Gastrocnemius medialis (tissue), 4 donors: ENCODE results near the gene CD58. TPM values are rescaled to one million over a fixed set of nuclear protein-coding genes. Genes with fewer than 3 reads are reported as not detected.

ENCODE experiments used
- ATAC-seq, 2 donors: fragments of 150-250 bp; one replicate each; pipeline ENCODE4 v1.9.1; 2016
- DNase-seq, 2 donors: peaks; one replicate each; pipeline ENCODE4 v3.0.0-alpha.2; 2019
- H3K27ac ChIP-seq, 4 donors: fragments of 200-600 bp; sonication (generic); 1 replicate in 1 of 4; 2 replicates in 3 of 4; pipeline ENCODE4 v1.5.1; 2016 to 2018; ENCODE audit warnings: mild to moderate bottlenecking in 2 of 4, moderate library complexity in 1 of 4
- H3K27me3 ChIP-seq, 3 donors: fragments of 200-600 bp; sonication (generic) in 2 of 3; 1 replicate in 1 of 3; 2 replicates in 2 of 3; pipeline versions ENCODE4 v1.5.1 to v1.6.0; 2016 to 2019; ENCODE audit warnings: mild to moderate bottlenecking in 1 of 3, moderate library complexity in 1 of 3
- H3K36me3 ChIP-seq, 2 donors: fragments of 200-600 bp; sonication (generic) in 1 of 2; one replicate each; pipeline ENCODE4 v1.5.1; 2017 to 2018
- H3K4me1 ChIP-seq, 2 donors: fragments of 200-600 bp; sonication (generic) in 1 of 2; one replicate each; pipeline ENCODE4 v1.5.1; 2016 to 2017; ENCODE audit warnings: mild to moderate bottlenecking in 2 of 2
- H3K4me3 ChIP-seq, 4 donors: fragments of 200-600 bp; sonication (generic) in 3 of 4; 1 replicate in 1 of 4; 2 replicates in 3 of 4; pipeline ENCODE4 v1.5.1; 2016 to 2019; ENCODE audit warnings: mild to moderate bottlenecking in 2 of 4
- H3K9me3 ChIP-seq, 3 donors: fragments of 200-600 bp; sonication (generic) in 2 of 3; 1 replicate in 1 of 3; 2 replicates in 2 of 3; pipeline ENCODE4 v1.5.1; 2016 to 2019
- POLR2A ChIP-seq, 2 donors: fragments of 450-650 bp; IDR thresholded peaks; one replicate each; pipeline ENCODE4 v1.6.1; 2017; ENCODE audit warnings: antibody characterized with exemption in 2 of 2, mild to moderate bottlenecking in 2 of 2, moderate library complexity in 2 of 2
- in situ Hi-C, 4 donors: fragments of 200-750 bp; cut with MboI; loops; one replicate each; pipeline versions ENCODE4 v1.15.0 to v1.8.0; 2017; ENCODE audit warnings: low sequenced_read_pairs in 4 of 4
- intact Hi-C: fragments of 100-400 bp; cut with DNase I; formaldehyde crosslinking; loops from one replicate; pipeline ENCODE4 v1.15.1; 2023; ENCODE audit warnings: low total_unique reads
- total RNA-seq, 4 donors: library from RNA; depleted of rRNA; stranded (reverse); fragments of >200 nt; gene quantifications; one replicate each; pipeline versions ENCODE4 v1.1.0 to v1.2.3, GENCODE V29; 2016
- TF ChIP-seq, protein P1 (sequence below), 5 experiments: fragments of 450-650 bp in 3 of 5; fragments of 200-600 bp in 2 of 5; sonication (generic) in 2 of 5; IDR thresholded peaks in 4 of 5; conservative IDR thresholded peaks in 1 of 5; 1 replicate in 4 of 5; 2 replicates in 1 of 5; pipeline ENCODE4 v1.5.1; 2016 to 2019; ENCODE audit warnings: antibody characterized with exemption in 5 of 5, mild to moderate bottlenecking in 3 of 5, moderate library complexity in 3 of 5

Gene CD58
- total RNA-seq, 4 donors from 2014 or later: 4.1 to 15.9 (median 10.2) TPM

GRCh38 chr1:116560704-116561490 lies 9.9 kb downstream of the CD58 start:
- Histone ChIP-seq H3K4me1 (peaks cover 8 to 9% of the 10 kb centered on the region in 2 donors), H3K36me3 (no peaks in the 10 kb centered on the region), H3K27me3 (no peaks in the 10 kb centered on the region), H3K4me3 (no peak overlapping the region), H3K9me3 (no peaks in the 10 kb centered on the region), H3K27ac (no peak overlapping the region)
- intact Hi-C loops: no loop called here
- in situ Hi-C loops: loop anchor here in 1 of 4 donors (10.0 kb wide), 1 partner anchor 494 kb away; no protein-coding TSS in a partner anchor
- ATAC-seq (no peak), DNase-seq (no peak)
- no peak for TF ChIP-seq POLR2A (IDR thresholded peaks at IDR 0.05)
- TF ChIP-seq, protein P1, sequence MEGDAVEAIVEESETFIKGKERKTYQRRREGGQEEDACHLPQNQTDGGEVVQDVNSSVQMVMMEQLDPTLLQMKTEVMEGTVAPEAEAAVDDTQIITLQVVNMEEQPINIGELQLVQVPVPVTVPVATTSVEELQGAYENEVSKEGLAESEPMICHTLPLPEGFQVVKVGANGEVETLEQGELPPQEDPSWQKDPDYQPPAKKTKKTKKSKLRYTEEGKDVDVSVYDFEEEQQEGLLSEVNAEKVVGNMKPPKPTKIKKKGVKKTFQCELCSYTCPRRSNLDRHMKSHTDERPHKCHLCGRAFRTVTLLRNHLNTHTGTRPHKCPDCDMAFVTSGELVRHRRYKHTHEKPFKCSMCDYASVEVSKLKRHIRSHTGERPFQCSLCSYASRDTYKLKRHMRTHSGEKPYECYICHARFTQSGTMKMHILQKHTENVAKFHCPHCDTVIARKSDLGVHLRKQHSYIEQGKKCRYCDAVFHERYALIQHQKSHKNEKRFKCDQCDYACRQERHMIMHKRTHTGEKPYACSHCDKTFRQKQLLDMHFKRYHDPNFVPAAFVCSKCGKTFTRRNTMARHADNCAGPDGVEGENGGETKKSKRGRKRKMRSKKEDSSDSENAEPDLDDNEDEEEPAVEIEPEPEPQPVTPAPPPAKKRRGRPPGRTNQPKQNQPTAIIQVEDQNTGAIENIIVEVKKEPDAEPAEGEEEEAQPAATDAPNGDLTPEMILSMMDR (IDR thresholded peaks at IDR 0.05 in 4 of 5, conservative IDR thresholded peaks at IDR 0.05 in 1 of 5): no peak

DNA sequence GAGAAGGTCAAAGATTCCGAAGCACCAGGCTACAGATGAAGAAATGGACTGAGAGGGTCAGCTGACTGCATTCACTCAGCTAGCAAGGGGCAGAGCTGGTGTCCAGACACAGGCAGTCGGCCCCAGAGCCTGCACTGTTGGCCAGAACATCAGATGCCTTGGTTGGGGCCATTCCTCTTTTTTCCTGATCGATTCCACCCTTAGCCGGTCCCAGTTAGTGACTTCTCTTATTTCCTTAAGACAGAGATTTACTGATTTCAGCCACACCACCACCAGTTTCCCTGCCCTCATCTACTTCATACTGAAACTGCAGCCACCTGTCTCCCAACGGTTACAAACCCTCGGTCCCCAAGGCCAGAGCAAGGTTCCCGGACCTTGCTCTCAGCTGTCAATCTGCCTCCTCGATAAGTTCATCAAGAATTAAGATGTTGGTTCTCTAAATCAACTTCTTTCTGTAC lies 11.5 kb downstream of the CD58 start:
- H3K27ac ChIP-seq: no peak overlapping the region
- H3K4me1 ChIP-seq: peaks cover 11 to 18% of the 10 kb centered on the region in 2 donors
- ATAC-seq (no peak), DNase-seq (no peak)
- no peaks in the 10 kb centered on the region for H3K36me3 ChIP-seq
- in situ Hi-C loops (no loop called here), intact Hi-C loops (no loop called here)
- no peaks in the 10 kb centered on the region for H3K9me3 ChIP-seq
- no peaks in the 10 kb centered on the region for H3K27me3 ChIP-seq
- H3K4me3 ChIP-seq: no peak overlapping the region
- TF ChIP-seq, protein P1 (IDR thresholded peaks at IDR 0.05 in 4 of 5, conservative IDR thresholded peaks at IDR 0.05 in 1 of 5): no peak
- TF ChIP-seq POLR2A (IDR thresholded peaks at IDR 0.05): no peak

- ATAC-seq (no peak), DNase-seq (no peak)
- no peak overlapping the region for H3K27ac ChIP-seq
- TF ChIP-seq, protein P1 (IDR thresholded peaks at IDR 0.05 in 4 of 5, conservative IDR thresholded peaks at IDR 0.05 in 1 of 5): no peak
- H3K27me3 ChIP-seq: no peaks in the 10 kb centered on the region
- intact Hi-C loops: no loop called here
- H3K9me3 ChIP-seq: no peaks in the 10 kb centered on the region
- in situ Hi-C loops: no loop called here
- no peaks in the 10 kb centered on the region for H3K36me3 ChIP-seq
- peaks cover 11 to 18% of the 10 kb centered on the region in 2 donors for H3K4me1 ChIP-seq
- H3K4me3 ChIP-seq: no peak overlapping the region
Measured at GRCh38 chr1:116558571-116558970, 12.3 kb downstream of the CD58 start.

GRCh38 chr1:116558140-116558549 lies 12.7 kb downstream of the CD58 start:
- no peaks in the 10 kb centered on the region for H3K9me3 ChIP-seq
- no peak overlapping the region for H3K27ac ChIP-seq
- no peaks in the 10 kb centered on the region for H3K36me3 ChIP-seq
- no peak for TF ChIP-seq POLR2A (IDR thresholded peaks at IDR 0.05)
- TF ChIP-seq, protein P1 (IDR thresholded peaks at IDR 0.05 in 4 of 5, conservative IDR thresholded peaks at IDR 0.05 in 1 of 5): no peak
- peaks cover 11 to 18% of the 10 kb centered on the region in 2 donors for H3K4me1 ChIP-seq
- DNase-seq: no peak
- no peak overlapping the region for H3K4me3 ChIP-seq
- no peaks in the 10 kb centered on the region for H3K27me3 ChIP-seq
- in situ Hi-C loops (no loop called here), intact Hi-C loops (no loop called here)
- ATAC-seq: no peak
